Globus pallidus (tissue), 1 donor: ENCODE results near the gene TAF3.
A peak's percentile ranks its signal among the peaks of the same experiment; 100 is the strongest.

Experiments used
- DNase-seq: peaks from one replicate; pipeline ENCODE4 v3.0.0-alpha.2; 2015; ENCODE audit warnings: low spot score

TAF3 gene

GRCh38 chr10:8047452-8048280, 229.4 kb downstream of the TAF3 start:
- no peak for DNase-seq

- DNase-seq, result no peak
Measured at GRCh38 chr10:8048281-8049008, 230.1 kb downstream of the TAF3 start.

- no peak for DNase-seq
Measured at GRCh38 chr10:8049045-8049864, 230.9 kb downstream of the TAF3 start.

- DNase-seq, result no peak
Measured at GRCh38 chr10:8049865-8050555, 231.7 kb downstream of the TAF3 start.

GRCh38 chr10:8050556-8051108, 232.3 kb downstream of the TAF3 start:
- no peak for DNase-seq

- no peak for DNase-seq
Measured at GRCh38 chr10:8051109-8051821, 233.0 kb downstream of the TAF3 start.

GRCh38 chr10:8051851-8052257, 233.5 kb downstream of the TAF3 start:
- no peak for DNase-seq

GRCh38 chr10:8052341-8052955, 234.1 kb downstream of the TAF3 start:
- DNase-seq, result no peak

- no peak for DNase-seq
Measured at GRCh38 chr10:8052956-8053445, 234.7 kb downstream of the TAF3 start.

- peak; percentile 52 for DNase-seq
Measured at GRCh38 chr10:8053446-8054243, 235.3 kb downstream of the TAF3 start.

GRCh38 chr10:8054244-8054493, 235.9 kb downstream of the TAF3 start:
- no peak for DNase-seq

- no peak for DNase-seq
Measured at GRCh38 chr10:8054494-8055407, 236.4 kb downstream of the TAF3 start, which contains the start of gene GATA3. GATA3 (plus strand) TSS chr10:8054688; CDS start chr10:8055656, 968 bp downstream.

GRCh38 chr10:8055420-8056349, 237.4 kb downstream of the TAF3 start:
- DNase-seq, result no peak

GRCh38 chr10:8056378-8056777, 238.1 kb downstream of the TAF3 start:
- DNase-seq, result no peak

GRCh38 chr10:8056871-8057331, 238.6 kb downstream of the TAF3 start:
- DNase-seq, result no peak

GRCh38 chr10:8057636-8058273, 239.4 kb downstream of the TAF3 start:
- no peak for DNase-seq
